CD14-positive monocyte (primary cell): Measurements from ENCODE around the gene ZBTB8B. TPM values are rescaled to one million over a fixed set of nuclear protein-coding genes. Genes with fewer than 3 reads are reported as not detected.

Experiments used
- DNase-seq, 3 donors: peaks; one replicate each; pipeline ENCODE4 v3.0.0-alpha.2; 2011 to 2022
- H2AFZ ChIP-seq: 2 replicates; pipeline ENCODE4 v1.6.0; 2012; ENCODE audit warnings: mild to moderate bottlenecking, low read depth, low read length, inconsistent platforms; ENCODE audit not compliant: insufficient read depth, poor library complexity, severe bottlenecking
- H3K27ac ChIP-seq, 2 donors: 1 replicate in 1 of 2; 2 replicates in 1 of 2; pipeline ENCODE4 v1.5.1; 2012 to 2013; ENCODE audit warnings: low read length in 2 of 2, control low read depth in 1 of 2, inconsistent platforms in 1 of 2, low read depth in 1 of 2, mild to moderate bottlenecking in 1 of 2
- H3K27me3 ChIP-seq, 2 donors: one replicate each; pipeline versions ENCODE4 v1.6.0 to v1.6.1; 2011 to 2013; ENCODE audit warnings: low read length in 2 of 2; ENCODE audit not compliant: control insufficient read depth in 2 of 2, insufficient read depth in 2 of 2
- H3K36me3 ChIP-seq, 2 donors: replicated peaks in 1 of 2; 1 replicate in 1 of 2; 2 replicates in 1 of 2; pipeline versions ENCODE4 v1.5.1 to v1.6.1; 2012 to 2013; ENCODE audit warnings: low read length in 2 of 2, control low read depth in 1 of 2, inconsistent platforms in 1 of 2, mild to moderate bottlenecking in 1 of 2; ENCODE audit not compliant: insufficient read depth in 2 of 2, control insufficient read depth in 1 of 2
- H3K4me1 ChIP-seq, 2 donors: 1 replicate in 1 of 2; 2 replicates in 1 of 2; pipeline versions ENCODE4 v1.5.1 to v1.6.1; 2012 to 2013; ENCODE audit warnings: low read length in 2 of 2, control low read depth in 1 of 2, inconsistent platforms in 1 of 2, mild to moderate bottlenecking in 1 of 2, moderate library complexity in 1 of 2; ENCODE audit not compliant: insufficient read depth in 2 of 2, control insufficient read depth in 1 of 2
- H3K4me2 ChIP-seq: replicated peaks from 2 replicates; pipeline ENCODE3; 2012; ENCODE audit warnings: low read length, moderate library complexity, mild to moderate bottlenecking; ENCODE audit not compliant: poor library complexity, severe bottlenecking; ENCODE audit errors: extremely low read depth
- H3K4me3 ChIP-seq, 3 experiments: fragments of 200-600 bp in 1 of 3; sonication (generic) in 1 of 3; replicated peaks in 1 of 3; 1 replicate in 2 of 3; 2 replicates in 1 of 3; pipeline ENCODE4 v1.5.1; 2011 to 2013; ENCODE audit warnings: low read length in 3 of 3, mild to moderate bottlenecking in 3 of 3, control low read depth in 2 of 3, low read depth in 2 of 3, inconsistent platforms in 1 of 3, moderate library complexity in 1 of 3
- H3K79me2 ChIP-seq: 2 replicates; pipeline ENCODE4 v1.6.0; 2012; ENCODE audit warnings: mild to moderate bottlenecking, control low read depth, inconsistent platforms, low read length, moderate library complexity; ENCODE audit not compliant: insufficient read depth
- H3K9ac ChIP-seq: 2 replicates; pipeline ENCODE4 v1.6.0; 2017; ENCODE audit warnings: low read length, mild to moderate bottlenecking; ENCODE audit not compliant: insufficient read depth, poor library complexity, severe bottlenecking
- H3K9me3 ChIP-seq, 2 donors: replicated peaks in 1 of 2; 1 replicate in 1 of 2; 2 replicates in 1 of 2; pipeline versions ENCODE4 v1.5.1 to v1.6.1; 2012 to 2013; ENCODE audit warnings: low read length in 2 of 2, control low read depth in 1 of 2; ENCODE audit not compliant: control insufficient read depth in 1 of 2, insufficient read depth in 1 of 2
- H4K20me1 ChIP-seq: 2 replicates; pipeline ENCODE4 v1.6.0; 2012; ENCODE audit warnings: mild to moderate bottlenecking, low read length, control low read depth, moderate library complexity; ENCODE audit not compliant: insufficient read depth
- H3K27ac Mint-ChIP-seq, 7 donors: one replicate each; pipeline ENCODE4 v1.8.0; 2020; ENCODE audit warnings: mild to moderate bottlenecking in 7 of 7, mixed read lengths in 7 of 7, moderate library complexity in 6 of 7, inconsistent platforms in 2 of 7
- H3K27me3 Mint-ChIP-seq, 3 donors: one replicate each; pipeline ENCODE4 v1.8.0; 2021 to 2022; ENCODE audit warnings: low read depth in 3 of 3, mild to moderate bottlenecking in 3 of 3, mixed read lengths in 3 of 3, moderate library complexity in 3 of 3, inconsistent platforms in 1 of 3
- H3K36me3 Mint-ChIP-seq, 2 donors: one replicate each; pipeline ENCODE4 v1.8.0; 2020; ENCODE audit warnings: mixed read lengths in 2 of 2, inconsistent platforms in 1 of 2, mild to moderate bottlenecking in 1 of 2
- H3K4me1 Mint-ChIP-seq: one replicate; pipeline ENCODE4 v1.8.0; 2020; ENCODE audit warnings: mild to moderate bottlenecking, mixed read lengths
- H3K4me3 Mint-ChIP-seq, 2 donors: one replicate each; pipeline ENCODE4 v1.8.0; 2020; ENCODE audit warnings: mild to moderate bottlenecking in 2 of 2, mixed read lengths in 2 of 2, moderate library complexity in 1 of 2
- H3K9me3 Mint-ChIP-seq, 7 donors: one replicate each; pipeline ENCODE4 v1.8.0; 2020 to 2022; ENCODE audit warnings: mixed read lengths in 7 of 7, mild to moderate bottlenecking in 6 of 7, moderate library complexity in 6 of 7, inconsistent platforms in 2 of 7
- CTCF ChIP-seq: fragments of 200-600 bp; IDR thresholded peaks from one replicate; pipeline ENCODE4 v1.8.0; 2022; ENCODE audit warnings: antibody characterized with exemption, mild to moderate bottlenecking
- WGBS: methylation state at CpG from one replicate; pipeline ENCODE4 v1.1.5; 2013; ENCODE audit warnings: missing lambda C conversion rate; ENCODE audit not compliant: insufficient coverage; 5-methylcytosine and 5-hydroxymethylcytosine counted together
- intact Hi-C, 2 donors: fragments of 100-400 bp; cut with micrococcal nuclease; formaldehyde crosslinking; loops; one replicate each; pipeline versions ENCODE4 v1.15.0 to v1.15.1; 2023
- polyA plus RNA-seq, 3 donors: library from polyadenylated mRNA; depleted of rRNA in 1 of 3; unstranded in 2 of 3; stranded (reverse) in 1 of 3; fragments of 300-500 nt in 2 of 3; fragments of >200 nt in 1 of 3; fragmentation: Illumina TruSeq in 2 of 3; gene quantifications; 1 replicate in 2 of 3; 2 replicates in 1 of 3; pipeline ENCODE4 v1.2.3, GENCODE V29; 2012 to 2021

ZBTB8B gene
- polyA plus RNA-seq, 3 donors: not detected

- Histone ChIP-seq H2AFZ (no peak overlapping the region), H4K20me1 (no peaks in the 10 kb centered on the region), H3K27ac (no peak overlapping the region), H3K79me2 (no peaks in the 10 kb centered on the region), H3K9ac (no peak overlapping the region), H3K4me3 (no peak overlapping the region), H3K27me3 (peaks cover 0 to 2% of the 10 kb centered on the region in 2 donors), H3K4me1 (no peaks in the 10 kb centered on the region), H3K9me3 (no peaks in the 10 kb centered on the region), H3K4me2 (no peak overlapping the region), H3K36me3 (no peaks in the 10 kb centered on the region)
- intact Hi-C loops: no loop called here
- WGBS: 92% methylated on average over 3 of the region's 5 CpGs
- H3K27me3 Mint-ChIP-seq: peaks cover 0 to 18% (median 6%) of the 10 kb centered on the region in 3 donors
- no peak overlapping the region for H3K4me3 Mint-ChIP-seq
- DNase-seq: no peak
- H3K36me3 Mint-ChIP-seq: no peaks in the 10 kb centered on the region
- H3K9me3 Mint-ChIP-seq: peaks cover 0 to 4% (median 2%) of the 10 kb centered on the region in 7 donors
- no peak for TF ChIP-seq CTCF
- H3K27ac Mint-ChIP-seq: no peak overlapping the region
- H3K4me1 Mint-ChIP-seq: no peaks in the 10 kb centered on the region
Observed at GRCh38 chr1:32487182-32487581, 22.3 kb downstream of the ZBTB8B start.

GRCh38 chr1:32489774-32490454 lies 25.0 kb downstream of the ZBTB8B start:
- WGBS: 98% methylated on average over 3 of the region's 3 CpGs
- no peak for TF ChIP-seq CTCF
- H3K4me2 ChIP-seq: no peak overlapping the region
- no peak overlapping the region for H3K4me3 ChIP-seq
- no peaks in the 10 kb centered on the region for H3K36me3 ChIP-seq
- H3K79me2 ChIP-seq: no peaks in the 10 kb centered on the region
- no peak overlapping the region for H3K27ac Mint-ChIP-seq
- no peaks in the 10 kb centered on the region for H4K20me1 ChIP-seq
- intact Hi-C loops: no loop called here
- H3K4me1 Mint-ChIP-seq: no peaks in the 10 kb centered on the region
- H3K27ac ChIP-seq: no peak overlapping the region
- H3K4me3 Mint-ChIP-seq: no peak overlapping the region
- H3K9ac ChIP-seq: no peak overlapping the region
- H3K27me3 Mint-ChIP-seq: peaks cover 0 to 13% (median 6%) of the 10 kb centered on the region in 3 donors
- H3K9me3 ChIP-seq: no peaks in the 10 kb centered on the region
- no peaks in the 10 kb centered on the region for H3K4me1 ChIP-seq
- peaks cover 0 to 2% of the 10 kb centered on the region in 2 donors for H3K27me3 ChIP-seq
- H3K9me3 Mint-ChIP-seq: no peaks in the 10 kb centered on the region
- no peak overlapping the region for H2AFZ ChIP-seq
- no peaks in the 10 kb centered on the region for H3K36me3 Mint-ChIP-seq
- DNase-seq: no peak
